KMS-11 (cell line): ENCODE measurements around the gene TP53TG5.

Experiments used
- H2AFZ ChIP-seq: fragments of 200-600 bp; sonication (generic); 2 replicates; pipeline ENCODE4 v1.6.1; 2016; ENCODE audit warnings: antibody characterized with exemption, mixed run types, low read depth
- H3K27ac ChIP-seq: fragments of 200-600 bp; sonication (generic); 2 replicates; pipeline ENCODE4 v1.6.1; 2016; ENCODE audit warnings: mild to moderate bottlenecking, mixed run types
- H3K27me3 ChIP-seq: fragments of 200-600 bp; sonication (generic); 2 replicates; pipeline ENCODE4 v1.6.1; 2017; ENCODE audit warnings: mild to moderate bottlenecking, low read depth, mixed run types, moderate library complexity; ENCODE audit not compliant: insufficient read depth
- H3K36me3 ChIP-seq: fragments of 200-600 bp; sonication (generic); 2 replicates; pipeline ENCODE4 v1.6.1; 2017; ENCODE audit warnings: mild to moderate bottlenecking, mixed run types; ENCODE audit not compliant: insufficient read depth
- H3K4me1 ChIP-seq: fragments of 200-600 bp; sonication (generic); 2 replicates; pipeline ENCODE4 v1.6.1; 2016; ENCODE audit warnings: mild to moderate bottlenecking, low read depth, mixed run types; ENCODE audit not compliant: poor library complexity, severe bottlenecking
- H3K4me2 ChIP-seq: fragments of 200-600 bp; sonication (generic); 2 replicates; pipeline ENCODE4 v1.7.0; 2016; ENCODE audit warnings: mild to moderate bottlenecking, mixed run types
- H3K4me3 ChIP-seq: fragments of 200-600 bp; sonication (generic); IDR thresholded peaks from 2 replicates; pipeline ENCODE4 v1.6.1; 2017; ENCODE audit warnings: low read depth, low read length, mixed read lengths; ENCODE audit not compliant: insufficient read depth
- H3K79me2 ChIP-seq: fragments of 200-600 bp; sonication (generic); 2 replicates; pipeline ENCODE4 v1.6.1; 2016; ENCODE audit warnings: low read depth, mixed run types; ENCODE audit not compliant: insufficient read depth
- H3K9ac ChIP-seq: fragments of 200-600 bp; sonication (generic); 2 replicates; pipeline ENCODE4 v1.6.1; 2016; ENCODE audit warnings: mild to moderate bottlenecking, mixed run types
- H4K20me1 ChIP-seq: fragments of 200-600 bp; sonication (generic); 2 replicates; pipeline ENCODE4 v1.6.1; 2016; ENCODE audit warnings: mild to moderate bottlenecking, mixed run types; ENCODE audit not compliant: insufficient read depth
- CTCF ChIP-seq: fragments of 200-600 bp; sonication (generic); conservative IDR thresholded peaks from 2 replicates; pipeline ENCODE4 v1.6.1; 2017; ENCODE audit warnings: low read depth, mild to moderate bottlenecking, antibody characterized with exemption, low read length, moderate library complexity, mixed read lengths

Gene TP53TG5

GRCh38 chr20:45374966-45375365 lies 3.2 kb downstream of the TP53TG5 start:
- Histone ChIP-seq H3K4me2 (no peak overlapping the region), H3K9ac (no peak overlapping the region), H3K4me1 (peaks cover 24% of the 10 kb centered on the region), H3K27me3 (no peaks in the 10 kb centered on the region), H3K36me3 (no peaks in the 10 kb centered on the region), H3K27ac (no peak overlapping the region), H4K20me1 (no peaks in the 10 kb centered on the region), H3K79me2 (no peaks in the 10 kb centered on the region), H3K4me3 (no peak overlapping the region), H2AFZ (no peak overlapping the region)
- no peak for TF ChIP-seq CTCF

GRCh38 chr20:45374101-45374467 lies 4.0 kb downstream of the TP53TG5 start:
- H3K4me2 ChIP-seq, result peak overlapping the region; percentile 41; the same call in 1 of the 2 replicates
- TF ChIP-seq CTCF, result peak; percentile 32; the same call in 1 of the 2 replicates
- no peaks in the 10 kb centered on the region for H4K20me1 ChIP-seq
- H3K27ac ChIP-seq, result no peak overlapping the region
- peaks cover 24% of the 10 kb centered on the region for H3K4me1 ChIP-seq
- no peaks in the 10 kb centered on the region for H3K36me3 ChIP-seq
- no peaks in the 10 kb centered on the region for H3K79me2 ChIP-seq
- peak overlapping the region; percentile 56; the same call in 1 of the 2 replicates for H2AFZ ChIP-seq
- no peaks in the 10 kb centered on the region for H3K27me3 ChIP-seq
- peak overlapping the region; percentile 58; the same call in 1 of the 2 replicates for H3K9ac ChIP-seq
- H3K4me3 ChIP-seq, result no peak overlapping the region

- H3K36me3 ChIP-seq, result no peaks in the 10 kb centered on the region
- peak; percentile 93 for TF ChIP-seq CTCF
- H3K4me3 ChIP-seq, result no peak overlapping the region
- peak overlapping the region; percentile 58; the same call in 1 of the 2 replicates for H3K9ac ChIP-seq
- H3K27me3 ChIP-seq, result no peaks in the 10 kb centered on the region
- no peaks in the 10 kb centered on the region for H4K20me1 ChIP-seq
- H3K4me1 ChIP-seq, result peaks cover 26% of the 10 kb centered on the region
- H3K79me2 ChIP-seq, result no peaks in the 10 kb centered on the region
- H3K27ac ChIP-seq, result peak overlapping the region; percentile 61
- peak overlapping the region; percentile 56 for H2AFZ ChIP-seq
- H3K4me2 ChIP-seq, result peak overlapping the region; percentile 41
Measured at GRCh38 chr20:45373353-45374100, 4.6 kb downstream of the TP53TG5 start.

GRCh38 chr20:45372646-45373352 lies 5.3 kb downstream of the TP53TG5 start:
- Histone ChIP-seq H3K27ac (peak overlapping the region; percentile 61), H3K4me1 (peaks cover 27% of the 10 kb centered on the region), H3K4me3 (no peak overlapping the region), H3K9ac (peak overlapping the region; percentile 58; the same call in 1 of the 2 replicates), H2AFZ (no peak overlapping the region; the same call in 1 of the 2 replicates), H3K4me2 (peak overlapping the region; percentile 41), H3K27me3 (no peaks in the 10 kb centered on the region), H3K36me3 (no peaks in the 10 kb centered on the region), H3K79me2 (no peaks in the 10 kb centered on the region), H4K20me1 (no peaks in the 10 kb centered on the region)
- TF ChIP-seq CTCF, result no peak
